HS-27A (cell line): ENCODE measurements around the gene SLC6A3.

Experiments used
- DNase-seq: peaks from one replicate; pipeline ENCODE4 v3.0.0-alpha.2; 2012; ENCODE audit warnings: low read depth, missing footprints

SLC6A3 gene

DNA sequence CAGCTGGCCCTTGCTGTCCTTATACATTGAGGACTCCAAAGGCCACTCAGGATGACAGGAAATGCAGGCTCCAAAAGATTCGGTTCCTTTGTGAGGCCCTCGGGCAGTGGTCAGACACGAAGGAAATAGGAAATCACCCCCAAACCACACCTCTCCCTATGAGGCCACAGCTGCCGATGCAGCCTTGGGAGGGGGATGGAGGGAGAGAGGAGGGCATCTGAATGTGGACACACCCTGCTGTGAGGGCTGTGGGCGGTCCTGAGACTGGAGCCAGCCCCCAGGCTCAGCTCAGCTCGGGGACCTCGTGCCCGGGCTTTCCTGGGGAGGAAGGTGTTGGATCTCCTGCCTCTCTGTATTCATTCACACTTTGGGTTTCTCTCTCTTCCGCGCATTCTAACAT is 97.7 kb downstream of the SLC6A3 start:
- DNase-seq = no peak

GRCh38 chr5:1346627-1347440 is 98.4 kb downstream of the SLC6A3 start:
- DNase-seq = no peak

GRCh38 chr5:1345876-1346626 is 99.2 kb downstream of the SLC6A3 start:
- no peak for DNase-seq

DNA sequence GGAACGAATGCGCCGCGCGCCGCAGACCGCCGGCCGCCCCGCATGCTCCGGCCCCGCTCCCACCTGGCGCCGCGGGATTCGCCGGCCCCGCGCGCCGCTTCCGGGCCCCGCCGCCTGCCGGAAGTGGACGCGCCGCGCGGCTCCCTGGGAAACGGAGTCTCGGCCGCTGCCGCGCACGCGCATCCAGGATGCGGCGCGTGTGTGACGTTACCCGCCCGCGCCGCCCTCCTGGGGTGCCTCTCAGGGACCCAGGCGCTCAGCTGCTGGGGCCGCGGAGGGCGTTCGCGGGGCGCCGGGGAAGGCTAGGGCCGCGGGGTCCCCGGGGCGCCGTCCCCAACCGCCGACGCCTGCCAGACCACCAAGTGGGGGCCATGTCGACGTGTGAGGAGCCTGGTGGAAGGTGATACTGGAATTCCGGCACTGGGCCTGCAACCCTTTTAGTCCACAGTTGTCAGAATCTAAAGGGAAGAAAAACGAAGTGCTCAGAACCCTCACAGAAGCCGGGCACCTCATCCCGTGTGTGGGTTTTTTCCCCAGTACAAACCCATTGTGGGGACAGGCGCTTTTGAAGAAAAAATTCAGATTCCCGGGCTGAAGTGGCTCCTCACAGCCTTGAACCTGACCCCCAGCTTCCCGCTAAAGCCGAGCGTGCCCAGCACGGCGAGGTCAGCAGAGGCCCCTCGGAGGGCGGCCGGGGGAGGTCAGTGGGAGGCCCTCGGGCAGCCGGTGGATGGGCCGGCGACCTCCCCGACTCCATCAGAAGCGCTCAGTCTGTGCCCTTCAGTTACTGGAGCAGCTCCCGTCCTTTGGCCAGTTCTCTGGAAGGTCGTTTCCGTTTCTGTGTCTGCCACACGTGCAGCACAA is 100.0 kb downstream of the SLC6A3 start, which contains the start of gene CLPTM1L:
Gene CLPTM1L (minus strand): TSS at position 125 of the 864 bp plus-strand sequence. CDS start 258 bp downstream, outside the sequence.
- DNase-seq = peak; percentile 42

DNA sequence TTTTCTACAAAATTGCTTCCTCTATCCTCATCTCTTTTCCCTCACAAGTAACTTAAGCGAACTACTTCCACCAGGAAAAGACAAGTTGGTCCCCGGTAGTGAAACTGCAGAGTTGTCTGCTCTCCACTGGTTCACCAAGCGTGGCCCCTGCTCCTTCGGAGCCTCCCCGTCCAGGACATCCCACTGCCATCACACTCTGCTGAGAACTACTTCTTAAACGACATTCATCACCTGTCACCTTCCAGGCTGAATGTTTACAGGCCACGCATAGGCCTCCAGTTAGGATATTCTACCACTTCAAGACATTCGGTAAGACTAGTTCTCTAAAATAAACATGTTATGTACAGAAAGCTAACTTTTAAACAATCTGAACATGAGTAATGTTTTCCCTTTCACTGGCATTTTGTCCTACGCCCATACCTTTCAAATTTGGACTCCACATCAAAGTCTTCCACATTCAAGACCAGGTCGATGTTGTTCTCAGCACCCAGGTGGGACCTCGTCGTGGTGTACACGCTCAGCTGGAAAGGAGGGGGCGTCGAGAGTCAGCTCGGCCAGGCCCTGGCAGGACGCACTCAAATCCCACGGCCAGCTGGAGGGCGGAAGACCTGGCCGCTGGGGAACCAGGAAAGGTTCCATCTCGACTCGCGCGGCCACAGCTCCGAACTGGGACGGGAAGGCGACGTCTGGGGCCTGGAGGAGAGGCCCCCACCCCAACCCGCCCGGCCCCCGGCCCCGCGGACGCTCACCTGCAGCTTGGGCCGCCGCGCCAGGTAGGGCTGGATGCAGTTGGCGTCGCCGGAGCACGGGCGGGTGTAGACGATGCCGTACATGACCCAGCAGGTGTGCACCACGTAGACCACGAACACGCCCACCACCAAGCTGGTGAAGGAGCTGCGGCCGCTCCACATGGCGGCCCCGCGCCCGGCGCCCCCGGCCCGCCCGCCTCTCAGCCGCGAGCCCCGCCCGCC is 101.0 kb downstream of the SLC6A3 start:
- DNase-seq = no peak

GRCh38 chr5:1343315-1343751 is 101.9 kb downstream of the SLC6A3 start:
- no peak for DNase-seq
